ENCODE measurements around the gene SLC4A7. TPM values are rescaled to one million over a fixed set of nuclear protein-coding genes. Genes with fewer than 3 reads are reported as not detected.
A peak's percentile ranks its signal among the peaks of the same experiment; 100 is the strongest.
"Not testable (repeated sequence)": the region's sequence is repeated elsewhere in the genome, so short reads cannot be mapped to it uniquely, and the experiment has no call there.

SLC4A7 gene
- total RNA-seq, 1 donor from 2014 or later = 74.0 TPM

DNA sequence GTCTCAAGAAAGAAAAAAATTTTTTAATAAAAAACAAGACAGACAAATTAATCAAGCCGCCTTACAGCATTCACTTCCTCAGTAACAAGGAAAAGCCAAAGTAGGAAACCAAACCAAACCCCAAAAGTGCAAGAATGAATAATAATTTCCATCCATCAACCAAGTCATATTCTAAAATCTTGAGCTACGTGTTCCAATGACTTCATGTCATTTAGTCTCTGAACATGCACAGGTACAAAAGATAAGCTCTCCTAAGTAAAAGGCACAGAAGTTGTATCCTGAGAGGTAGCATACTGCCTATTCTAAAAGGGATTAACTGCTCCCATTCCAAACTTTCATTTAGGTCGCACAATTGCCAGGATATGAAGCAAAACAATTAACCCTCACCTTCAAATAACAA, 29.7 kb downstream of the SLC4A7 start:
- no peak overlapping the region for H3K4me3 ChIP-seq (ENCODE audit: low read depth, low read length)
- TF ChIP-seq, protein P1, sequence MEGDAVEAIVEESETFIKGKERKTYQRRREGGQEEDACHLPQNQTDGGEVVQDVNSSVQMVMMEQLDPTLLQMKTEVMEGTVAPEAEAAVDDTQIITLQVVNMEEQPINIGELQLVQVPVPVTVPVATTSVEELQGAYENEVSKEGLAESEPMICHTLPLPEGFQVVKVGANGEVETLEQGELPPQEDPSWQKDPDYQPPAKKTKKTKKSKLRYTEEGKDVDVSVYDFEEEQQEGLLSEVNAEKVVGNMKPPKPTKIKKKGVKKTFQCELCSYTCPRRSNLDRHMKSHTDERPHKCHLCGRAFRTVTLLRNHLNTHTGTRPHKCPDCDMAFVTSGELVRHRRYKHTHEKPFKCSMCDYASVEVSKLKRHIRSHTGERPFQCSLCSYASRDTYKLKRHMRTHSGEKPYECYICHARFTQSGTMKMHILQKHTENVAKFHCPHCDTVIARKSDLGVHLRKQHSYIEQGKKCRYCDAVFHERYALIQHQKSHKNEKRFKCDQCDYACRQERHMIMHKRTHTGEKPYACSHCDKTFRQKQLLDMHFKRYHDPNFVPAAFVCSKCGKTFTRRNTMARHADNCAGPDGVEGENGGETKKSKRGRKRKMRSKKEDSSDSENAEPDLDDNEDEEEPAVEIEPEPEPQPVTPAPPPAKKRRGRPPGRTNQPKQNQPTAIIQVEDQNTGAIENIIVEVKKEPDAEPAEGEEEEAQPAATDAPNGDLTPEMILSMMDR (conservative IDR thresholded peaks at IDR 0.05; ENCODE audit: low read depth, low read length) = no peak
- no peak for DNase-seq (ENCODE audit: low read depth)

DNA sequence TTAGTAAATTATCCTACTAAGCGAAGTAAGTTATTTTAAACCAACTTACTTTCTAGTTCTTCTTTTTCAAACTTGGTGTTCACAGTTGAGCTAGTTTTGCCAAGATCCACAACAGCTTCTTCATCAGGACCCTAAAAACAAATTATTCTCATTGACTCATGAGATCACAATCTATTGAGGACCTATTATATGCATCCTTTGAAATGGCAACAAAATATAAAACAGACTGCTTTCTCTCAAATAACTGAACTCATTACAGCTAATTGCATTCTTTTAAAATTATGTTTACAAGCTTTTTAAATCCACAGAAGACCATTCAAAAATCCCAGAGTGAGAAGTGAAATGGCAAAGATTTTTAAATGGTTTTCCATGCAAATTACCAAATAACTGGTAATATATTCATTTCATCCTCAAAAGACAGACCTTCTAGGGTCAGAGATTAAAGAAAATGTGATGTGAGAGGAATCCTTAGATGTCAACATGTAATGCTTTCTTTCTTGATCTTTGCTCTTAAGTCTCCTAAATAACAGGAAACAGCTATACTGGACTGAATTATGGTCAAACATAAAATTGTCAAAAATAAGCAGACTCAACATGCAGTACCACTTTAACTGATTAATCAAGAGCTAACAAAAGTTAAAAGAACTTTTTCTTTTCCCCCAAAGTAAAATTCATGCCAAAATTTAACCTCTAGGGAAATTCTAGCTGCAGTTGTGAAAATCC, 31.7 kb downstream of the SLC4A7 start:
- no peak overlapping the region for H3K4me3 ChIP-seq (ENCODE audit: low read depth, low read length)
- DNase-seq (ENCODE audit: low read depth) = no peak
- TF ChIP-seq, protein P1 (conservative IDR thresholded peaks at IDR 0.05; ENCODE audit: low read depth, low read length) = no peak

DNA sequence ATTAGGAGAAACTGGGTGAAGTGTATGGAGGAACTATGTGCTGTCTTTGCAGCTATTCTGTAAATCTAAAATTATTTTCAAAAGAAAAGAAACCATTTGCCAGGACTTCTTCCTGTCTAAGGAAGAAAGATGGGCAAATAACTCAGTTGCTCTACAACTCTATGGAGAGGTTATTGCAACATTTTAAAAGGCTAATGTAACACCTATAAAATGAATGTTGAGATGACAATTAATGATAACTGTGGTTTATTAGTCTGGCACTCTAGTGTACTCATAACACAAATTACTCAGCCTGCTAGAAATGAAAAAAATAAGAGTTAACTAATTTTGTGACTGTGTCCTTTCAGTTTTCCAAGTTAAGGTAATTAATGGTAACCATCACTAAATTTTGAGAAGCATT, 32.3 kb downstream of the SLC4A7 start:
- TF ChIP-seq, protein P1 (conservative IDR thresholded peaks at IDR 0.05; ENCODE audit: low read depth, low read length) = no peak
- H3K4me3 ChIP-seq (ENCODE audit: low read depth, low read length) = no peak overlapping the region
- no peak for DNase-seq (ENCODE audit: low read depth)

DNA sequence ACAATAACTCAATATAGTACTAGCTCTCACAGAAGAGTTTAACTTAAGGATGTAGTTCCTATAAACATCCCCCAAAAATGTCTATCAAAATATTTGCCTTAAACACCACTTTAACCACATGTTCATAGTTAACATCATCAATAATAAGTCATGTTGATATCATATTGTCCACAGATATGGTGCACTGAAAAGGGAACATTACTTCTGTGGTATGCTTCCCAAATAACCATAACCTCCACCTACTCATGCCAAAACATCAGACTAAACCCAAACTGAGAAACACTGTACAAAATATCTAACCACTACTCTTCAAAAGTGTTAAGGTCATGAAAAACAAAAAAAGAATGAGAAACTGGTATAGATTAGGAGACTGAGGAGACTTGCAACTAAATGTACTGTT, 32.9 kb downstream of the SLC4A7 start:
- TF ChIP-seq, protein P1 (conservative IDR thresholded peaks at IDR 0.05; ENCODE audit: low read depth, low read length) = no peak
- H3K4me3 ChIP-seq (ENCODE audit: low read depth, low read length) = no peak overlapping the region
- no peak for DNase-seq (ENCODE audit: low read depth)

DNA sequence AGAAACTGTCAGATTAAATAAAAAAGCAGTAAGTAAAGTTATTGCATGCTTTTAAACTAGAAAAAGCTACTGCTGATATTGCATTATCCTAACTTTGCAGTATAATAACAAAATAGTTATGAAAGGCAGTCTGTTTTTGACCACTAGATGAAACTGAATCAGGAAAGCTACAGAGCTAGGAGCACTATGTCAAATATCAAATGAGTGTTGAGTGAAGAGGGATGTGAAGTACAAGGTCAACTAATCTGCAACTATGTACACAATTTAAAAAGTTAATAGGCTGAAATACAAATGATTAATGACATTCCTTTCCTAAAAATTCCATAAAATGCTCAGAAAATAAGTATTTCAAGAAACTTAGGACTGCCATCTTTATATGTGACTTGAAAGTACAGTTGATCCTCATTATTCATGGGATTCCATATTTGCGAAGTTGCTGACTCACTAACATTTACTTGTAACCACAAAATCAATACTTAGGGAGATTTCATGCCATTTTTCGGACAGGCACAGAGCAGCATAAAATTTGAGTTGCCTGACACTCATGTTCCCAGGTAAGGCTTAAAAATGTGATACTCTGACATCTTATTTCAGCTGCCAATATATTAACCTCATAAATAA, 34.5 kb downstream of the SLC4A7 start:
- TF ChIP-seq, protein P1 (conservative IDR thresholded peaks at IDR 0.05; ENCODE audit: low read depth, low read length) = no peak
- no peak for DNase-seq (ENCODE audit: low read depth)
- no peak overlapping the region for H3K4me3 ChIP-seq (ENCODE audit: low read depth, low read length)

DNA sequence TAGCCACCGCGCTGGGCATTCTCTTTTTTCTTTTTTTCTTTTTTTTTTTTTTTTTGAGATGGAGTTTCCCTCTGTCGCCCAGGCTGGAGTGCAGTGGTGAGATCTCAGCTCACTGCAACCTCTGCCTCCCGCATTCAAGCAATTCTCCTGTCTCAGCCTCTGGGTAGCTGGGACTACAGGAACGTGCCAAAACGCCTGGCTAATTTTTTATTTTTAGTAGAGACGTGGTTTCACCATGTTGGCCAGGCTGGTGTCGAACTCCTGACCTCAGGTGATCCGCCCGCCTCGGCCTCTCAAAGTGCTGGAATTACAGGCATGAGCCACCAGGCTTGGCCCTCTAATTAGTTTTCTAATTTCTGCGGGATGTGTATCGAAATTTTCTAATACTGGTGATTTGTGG, 41.2 kb downstream of the SLC4A7 start:
- not testable (repeated sequence) for H3K4me3 ChIP-seq (ENCODE audit: low read depth, low read length); DNase-seq (ENCODE audit: low read depth)

DNA sequence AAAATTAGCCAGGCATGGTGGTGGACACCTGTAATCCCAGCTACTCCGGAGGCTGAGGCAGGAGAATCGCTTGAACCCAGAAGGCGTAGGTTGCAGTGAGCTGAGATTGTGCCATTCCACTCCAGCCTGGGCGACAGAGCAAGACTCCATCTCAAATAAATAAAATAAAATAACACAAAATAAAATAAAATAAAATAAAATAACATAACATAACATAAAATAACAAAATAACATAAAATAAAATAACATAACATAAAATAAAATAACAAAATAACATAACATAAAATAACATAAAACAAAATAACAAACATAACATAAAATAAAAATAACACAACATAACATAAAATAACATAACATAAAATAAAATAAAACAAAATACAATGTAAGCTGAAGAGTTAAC, 45.8 kb downstream of the SLC4A7 start:
- not testable (repeated sequence) for DNase-seq (ENCODE audit: low read depth); H3K4me3 ChIP-seq (ENCODE audit: low read depth, low read length)

DNA sequence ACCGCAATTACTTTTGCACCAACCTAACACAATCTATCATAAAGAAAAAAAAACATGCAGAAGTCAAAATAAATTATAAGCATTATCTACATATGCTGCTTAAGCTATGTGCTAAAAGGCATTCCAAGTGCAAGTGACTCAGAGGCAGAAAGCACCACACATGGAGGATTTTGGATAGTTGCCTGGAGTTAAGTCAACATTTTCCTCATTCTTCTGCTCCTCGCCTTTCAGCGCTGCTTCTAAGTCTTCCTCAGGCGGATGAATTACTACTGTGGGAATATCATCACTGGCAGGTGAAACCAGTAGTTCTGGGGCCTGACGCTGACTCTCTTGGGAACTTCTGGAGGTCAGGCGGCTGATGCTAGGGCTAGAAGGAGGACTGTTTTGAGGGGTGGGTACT, 53.1 kb downstream of the SLC4A7 start:
- no peak overlapping the region for H3K4me3 ChIP-seq (ENCODE audit: low read depth, low read length)
- TF ChIP-seq, protein P1 (conservative IDR thresholded peaks at IDR 0.05; ENCODE audit: low read depth, low read length) = no peak
- peak; percentile 89 for DNase-seq (ENCODE audit: low read depth)
